CD4-positive, alpha-beta T cell treated with Interleukin-6 for 4 hours (primary cell): ENCODE measurements around the gene ENPP6.

Experiments used
- DNase-seq: peaks from one replicate; pipeline ENCODE4 v3.0.0-alpha.2; 2020; ENCODE audit warnings: mixed read lengths

ENPP6 gene

DNA sequence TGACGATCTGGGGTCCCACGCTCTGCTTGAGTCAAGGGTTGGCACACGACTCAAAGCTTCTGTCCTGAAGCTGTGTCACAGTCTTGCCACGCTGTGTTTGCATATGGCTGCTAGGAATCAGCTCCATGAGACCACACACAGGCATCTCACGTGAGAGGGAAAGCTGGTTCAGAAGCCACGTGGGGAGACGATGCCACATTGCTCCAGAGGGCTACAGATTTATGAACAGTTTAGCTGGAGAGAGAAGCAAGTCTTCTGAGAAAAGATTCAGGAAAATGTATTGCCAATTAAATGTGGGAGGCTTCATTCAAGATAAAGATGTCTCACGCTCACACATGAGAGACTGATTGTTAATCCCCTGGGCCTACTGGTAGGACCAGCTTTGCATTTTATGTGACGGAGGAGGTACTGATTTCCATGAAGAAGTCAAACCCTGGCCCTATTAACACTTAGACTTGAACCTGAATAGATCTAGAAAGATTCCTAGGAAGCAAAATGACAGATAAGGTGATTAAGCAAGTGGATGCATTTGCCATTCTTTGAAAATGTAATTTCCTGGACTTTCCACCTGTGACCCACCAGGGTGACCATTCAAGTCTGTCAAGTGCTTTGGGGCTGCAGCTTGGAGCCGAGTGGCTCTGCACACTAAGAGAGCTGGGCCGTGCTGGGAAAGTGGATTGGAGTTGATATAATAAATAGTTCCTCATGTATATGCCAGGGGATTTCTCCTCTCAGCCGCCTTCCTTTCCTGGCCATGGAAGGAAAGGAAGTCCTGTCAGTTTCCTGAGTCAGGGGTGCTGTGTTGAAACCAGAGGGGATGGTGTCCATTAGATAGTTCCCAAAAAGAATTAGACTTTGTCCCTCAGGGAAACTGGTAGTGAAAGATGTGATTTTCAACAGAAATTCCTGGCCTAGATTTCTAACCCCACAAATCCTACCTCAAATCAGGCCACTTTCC is 29.0 kb downstream of the ENPP6 start:
- no peak for DNase-seq

DNA sequence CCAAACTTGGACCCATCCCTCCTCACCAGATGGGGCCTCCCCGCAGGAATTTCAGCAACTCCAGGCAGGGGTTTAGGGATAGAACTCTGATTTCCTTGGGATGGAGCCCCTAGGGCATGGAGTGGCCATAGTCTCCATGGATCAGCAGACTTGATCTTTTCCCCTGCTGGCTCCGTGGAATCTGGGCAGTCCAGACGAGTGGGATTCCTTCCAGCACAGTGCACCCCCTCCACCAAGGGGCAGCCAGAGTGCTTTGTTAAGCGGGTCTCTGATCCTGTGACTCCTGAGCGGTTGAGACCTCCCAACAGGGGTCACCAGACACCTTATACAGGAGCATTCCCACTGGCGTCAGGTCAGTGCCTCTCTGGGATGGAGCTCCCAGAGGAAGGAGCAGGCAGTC is 40.4 kb downstream of the ENPP6 start:
- DNase-seq: no peak

GRCh38 chr4:184174571-184175488 is 42.8 kb downstream of the ENPP6 start:
- DNase-seq: no peak

- no peak for DNase-seq
Observed at GRCh38 chr4:184171011-184171410, 46.7 kb downstream of the ENPP6 start.

GRCh38 chr4:184169225-184169867 is 48.3 kb downstream of the ENPP6 start:
- no peak for DNase-seq

DNA sequence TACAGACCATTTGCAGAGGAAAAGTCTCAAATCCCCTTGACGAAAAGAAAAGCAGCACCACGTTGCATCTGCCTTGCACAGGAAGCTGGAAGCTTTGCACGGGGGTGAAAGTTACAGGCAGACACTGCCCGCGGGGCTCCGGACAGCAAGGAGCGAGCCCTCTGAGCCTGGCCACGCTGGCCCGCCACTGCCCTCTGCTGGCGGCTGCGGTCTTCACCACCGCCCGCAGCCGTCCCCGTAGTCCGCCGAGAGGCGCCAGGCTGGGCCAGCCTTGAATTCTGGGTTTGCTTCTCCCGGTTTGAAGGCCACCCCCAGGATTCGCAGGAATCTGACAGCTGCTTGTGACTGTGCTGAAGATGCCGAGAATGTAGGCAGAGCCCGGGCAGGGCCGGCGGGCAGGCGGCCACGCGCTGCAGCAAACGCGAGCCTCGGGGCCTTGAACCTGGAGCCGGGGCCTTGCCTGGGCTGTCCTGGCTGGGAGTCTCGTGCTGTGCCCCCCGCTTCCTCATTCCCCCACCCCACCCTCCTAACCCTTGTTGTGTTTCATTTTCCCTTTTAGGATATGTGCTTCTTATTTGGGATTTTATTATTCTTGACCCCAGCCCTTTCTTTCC is 49.2 kb downstream of the ENPP6 start:
- DNase-seq: peak; percentile 56

GRCh38 chr4:184167576-184167975 is 50.1 kb downstream of the ENPP6 start:
- no peak for DNase-seq

DNA sequence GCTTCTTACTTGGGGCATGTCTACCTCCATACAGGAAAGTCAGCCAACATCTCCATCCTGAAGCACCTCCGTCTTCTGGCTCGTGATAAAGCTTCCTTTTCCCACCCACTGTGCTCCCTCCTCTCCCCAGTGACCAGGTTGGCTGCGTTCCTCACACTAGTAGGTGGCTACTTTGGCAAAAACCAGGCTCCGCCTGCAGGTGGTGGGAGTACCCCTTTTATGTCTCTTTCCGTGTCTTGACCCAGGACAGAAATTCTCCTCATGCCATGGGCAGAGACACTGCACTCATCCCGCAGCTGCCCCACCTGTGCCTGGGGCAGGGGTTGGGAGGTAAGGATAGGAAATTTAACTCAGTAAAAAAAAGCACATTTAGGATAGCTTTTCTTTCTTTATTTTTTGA is 50.9 kb downstream of the ENPP6 start:
- DNase-seq: no peak

DNA sequence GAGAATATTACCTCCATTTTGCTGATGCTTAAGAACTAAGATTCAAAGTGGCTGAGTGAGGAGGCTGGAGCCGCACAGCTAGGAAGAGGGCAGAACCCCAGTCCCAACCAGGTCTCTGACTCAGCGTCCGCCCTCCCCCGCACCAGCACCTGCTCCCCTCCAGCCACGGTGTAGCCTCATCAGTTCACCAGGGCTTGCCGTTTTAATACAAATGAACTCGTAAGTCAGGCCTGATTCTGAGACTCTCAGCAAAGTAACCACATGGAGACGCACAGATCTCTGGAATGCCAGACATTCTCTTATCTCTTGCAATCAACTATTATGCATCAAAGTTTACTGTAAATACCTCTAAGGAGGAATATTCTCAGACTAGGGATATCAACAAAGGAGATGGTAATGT is 52.4 kb downstream of the ENPP6 start:
- DNase-seq: no peak

DNA sequence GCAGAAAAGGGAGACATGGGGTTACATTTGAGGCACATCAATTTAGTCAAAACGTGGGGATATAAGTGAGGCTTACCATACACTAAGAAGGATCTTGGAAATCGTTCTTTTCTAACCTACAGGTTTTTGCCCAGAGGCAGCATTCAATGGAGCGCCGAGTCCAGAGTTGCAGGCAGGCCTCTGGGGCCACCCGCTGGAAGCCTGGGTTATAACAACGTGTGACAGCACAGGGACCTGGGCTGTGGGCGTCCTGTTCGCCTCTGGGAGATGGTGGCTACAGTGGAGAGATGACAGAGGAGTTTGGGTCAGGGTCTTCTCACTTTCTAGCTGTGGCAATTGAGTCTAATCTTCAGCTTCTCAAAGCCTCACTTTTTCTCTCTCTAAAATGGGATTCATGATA is 53.9 kb downstream of the ENPP6 start:
- DNase-seq: no peak

- DNase-seq: no peak
Observed at GRCh38 chr4:184162596-184162995, 55.1 kb downstream of the ENPP6 start.

DNA sequence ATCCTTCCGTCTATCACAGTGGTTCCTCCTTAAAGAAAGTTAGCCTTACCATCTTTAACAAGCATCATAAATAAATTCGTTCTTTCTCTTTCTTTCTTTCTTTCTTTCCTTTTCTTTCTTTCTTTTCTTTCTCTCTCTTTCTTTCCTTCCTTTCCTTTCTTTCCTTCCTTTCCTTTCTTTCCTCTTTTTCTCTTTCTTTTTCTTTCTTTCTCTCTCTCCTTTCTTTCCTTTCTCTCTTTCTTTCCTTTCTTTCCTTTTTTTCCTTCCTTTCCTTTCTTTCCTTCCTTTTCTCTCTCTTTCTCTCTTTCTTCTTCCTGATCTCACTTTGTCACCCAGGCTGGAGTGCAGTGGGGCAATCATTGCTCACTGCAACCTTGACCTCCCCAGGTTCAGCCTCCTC is 60.4 kb downstream of the ENPP6 start:
- no peak for DNase-seq

DNA sequence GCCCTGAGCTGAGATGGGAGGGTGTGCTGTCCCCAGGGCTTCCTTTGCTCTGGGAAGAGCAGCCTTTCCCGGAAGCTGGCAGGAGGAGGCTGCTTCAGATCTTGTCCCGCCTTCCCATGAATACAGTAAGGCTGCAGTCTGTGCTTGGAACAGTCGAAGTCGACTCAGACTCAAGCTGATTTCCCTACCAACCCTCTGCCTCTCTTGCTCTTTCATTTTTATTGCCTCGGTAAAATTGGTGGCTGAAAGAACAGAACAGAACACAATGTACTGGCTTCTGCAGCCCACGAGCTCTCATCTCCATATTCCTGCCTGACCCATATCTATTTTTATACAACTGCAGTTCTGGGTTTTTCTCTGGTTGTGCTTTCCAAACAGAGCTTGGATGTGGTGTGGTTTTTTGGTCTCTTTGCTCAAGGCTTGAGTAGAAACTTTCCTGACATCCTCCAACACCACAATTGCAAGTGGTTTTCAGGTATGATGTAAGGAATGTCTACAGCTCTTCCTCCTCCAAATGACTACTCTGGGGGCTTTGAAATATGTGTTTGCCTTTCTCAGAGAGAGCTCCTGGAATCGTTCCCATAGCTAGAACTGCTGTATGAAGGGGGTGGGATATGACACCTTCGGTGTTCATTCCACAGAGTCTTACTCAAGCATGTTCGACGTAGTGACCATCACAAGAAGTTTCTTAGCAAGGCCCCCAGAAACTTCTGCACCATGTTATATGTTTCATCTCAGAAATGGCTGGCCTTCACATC is 61.3 kb downstream of the ENPP6 start:
- DNase-seq: no peak

DNA sequence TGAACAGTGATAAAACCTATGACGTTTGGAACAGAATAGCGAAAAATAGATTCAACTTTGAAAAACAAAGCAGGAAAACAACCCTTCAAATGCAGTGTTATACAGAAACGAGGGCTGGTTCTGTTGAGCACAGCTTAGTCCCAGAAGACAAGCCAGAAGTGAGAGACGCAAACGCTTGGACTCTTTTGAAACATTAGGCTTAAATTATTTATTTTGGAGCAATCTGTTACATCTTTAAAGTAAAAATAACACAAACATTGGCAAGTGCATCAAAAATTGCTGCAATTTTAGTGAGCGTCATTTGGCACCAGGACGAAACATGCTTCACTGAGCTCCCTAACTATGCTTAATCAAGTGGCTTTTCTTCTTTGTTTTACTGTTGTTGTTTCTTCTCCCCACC is 63.5 kb downstream of the ENPP6 start:
- DNase-seq: no peak

DNA sequence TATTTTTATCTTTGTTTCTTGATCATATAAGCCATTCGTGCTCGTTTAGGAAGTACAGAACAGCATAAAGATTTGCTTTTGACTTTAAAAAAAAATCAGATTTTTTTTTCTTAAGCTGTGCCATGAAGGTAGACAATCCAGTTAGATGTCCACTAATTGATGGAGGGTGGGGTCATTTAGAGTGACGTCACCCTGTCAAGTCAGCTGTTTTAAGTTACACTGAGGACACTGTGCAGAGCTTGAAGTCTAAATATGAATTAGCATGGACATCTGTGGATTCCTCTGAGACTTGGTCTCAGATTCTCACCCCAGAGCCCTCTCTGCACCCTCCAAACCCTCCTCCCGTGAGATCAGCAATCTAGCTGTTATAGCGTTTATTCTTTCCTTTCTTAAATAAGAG is 63.9 kb downstream of the ENPP6 start:
- no peak for DNase-seq

DNA sequence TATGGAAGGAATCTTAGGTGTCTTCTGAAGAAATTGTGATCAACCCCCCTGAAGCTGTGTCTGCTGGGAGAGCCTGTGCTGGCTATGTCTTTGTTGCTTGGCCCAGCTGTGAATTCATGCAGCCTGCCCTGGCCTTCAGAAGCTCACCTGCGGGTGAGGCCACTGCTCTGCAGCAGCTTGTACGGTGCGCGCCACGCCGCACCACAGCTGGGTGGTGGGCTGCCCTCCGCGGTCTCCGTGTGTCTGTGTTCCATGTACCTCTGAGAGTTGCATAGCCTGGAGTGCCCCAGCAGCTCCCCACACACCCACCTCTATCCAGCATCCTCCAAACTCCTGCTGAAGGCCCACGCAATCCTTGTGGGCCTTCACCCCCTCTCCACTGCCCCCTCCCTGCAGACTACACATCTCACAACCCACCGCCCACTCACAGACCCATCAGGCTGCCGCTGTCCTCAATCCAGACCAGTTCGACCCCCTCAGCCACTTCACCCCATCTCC is 65.6 kb downstream of the ENPP6 start:
- DNase-seq: no peak

- no peak for DNase-seq
Observed at GRCh38 chr4:184150102-184150839, 67.4 kb downstream of the ENPP6 start.

DNA sequence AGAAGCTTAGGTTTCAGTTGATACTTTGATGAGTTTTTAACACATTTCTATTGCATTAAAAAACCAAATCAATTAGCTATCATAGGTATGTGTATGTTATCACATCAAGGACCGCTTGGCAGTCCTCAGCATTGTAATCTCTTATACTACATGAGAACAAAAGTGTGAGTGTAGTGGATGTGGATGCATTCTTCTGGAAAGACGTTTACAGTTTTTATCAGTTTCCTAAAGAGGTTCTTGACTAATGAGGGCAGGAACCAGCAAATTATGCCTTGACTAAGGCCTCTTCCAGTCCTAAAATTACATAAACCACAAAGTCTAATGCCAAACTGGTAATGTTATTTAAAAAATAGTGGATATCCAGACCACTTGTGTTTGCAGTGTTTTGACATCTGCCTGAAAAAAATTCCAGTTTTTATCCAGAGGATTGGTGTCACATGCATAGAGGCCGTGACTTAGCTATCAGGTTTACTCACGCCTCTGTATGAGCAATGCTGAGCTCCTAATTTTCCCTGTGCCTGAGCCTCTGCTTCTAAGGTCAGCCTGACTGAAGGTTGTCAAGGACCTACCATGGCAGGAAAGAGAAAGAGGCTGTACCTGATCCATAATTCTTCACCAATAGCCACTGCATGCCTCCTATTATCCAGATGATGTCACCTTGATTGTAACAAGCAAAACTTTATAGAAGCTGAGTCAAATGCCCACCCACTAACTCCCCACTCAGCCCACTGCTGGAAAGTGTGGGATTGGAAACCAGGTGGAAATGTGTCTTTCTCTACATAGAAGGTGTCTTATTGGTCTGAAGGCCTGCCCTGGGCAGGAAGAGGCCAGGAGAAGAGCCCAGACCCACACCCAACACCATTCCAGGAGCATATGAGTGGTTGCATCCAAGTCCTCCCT is 68.7 kb downstream of the ENPP6 start:
- DNase-seq: no peak

DNA sequence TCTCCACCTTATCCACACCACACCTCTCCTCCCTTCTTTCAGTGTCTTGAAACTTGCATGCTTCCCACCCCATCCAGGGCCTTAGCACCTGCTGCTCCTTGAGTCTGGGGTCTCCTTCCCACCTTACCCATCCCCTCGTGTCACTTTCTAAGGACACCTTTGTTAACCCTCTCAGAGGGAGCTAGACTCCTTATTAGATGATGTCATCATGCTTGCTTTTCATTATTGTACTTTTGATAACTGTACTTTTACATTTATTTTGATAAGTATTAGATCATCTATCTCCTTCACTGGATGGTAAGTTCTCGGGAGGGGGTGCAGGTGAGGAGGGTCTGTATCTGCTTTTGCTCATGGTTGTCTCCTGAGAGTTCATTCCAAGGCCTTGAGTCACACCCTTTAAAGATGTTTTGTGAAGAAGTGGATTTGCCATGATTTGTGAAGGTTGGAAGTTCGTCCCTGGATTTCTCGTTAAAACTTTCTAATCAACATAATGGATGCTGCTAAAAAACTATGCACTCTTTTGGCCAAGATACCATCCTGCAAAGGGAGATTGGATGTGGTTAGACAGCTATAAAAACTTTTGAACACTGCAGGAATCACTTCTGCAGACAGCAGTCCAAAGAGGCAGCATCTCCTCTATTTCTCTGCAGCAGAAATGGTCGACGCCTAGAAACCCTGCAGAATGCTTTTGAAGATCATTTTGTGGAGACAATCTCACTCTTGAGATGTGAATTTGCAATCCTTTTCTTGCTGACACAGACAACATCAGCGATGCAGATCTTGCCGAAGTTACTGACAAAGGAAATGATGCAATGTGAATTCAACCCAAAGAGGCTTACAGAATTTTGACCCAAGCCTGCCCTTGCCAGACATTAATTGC is 69.6 kb downstream of the ENPP6 start:
- no peak for DNase-seq
